Liver (tissue), 9 donors: ENCODE data around the gene RERE. TPM values are rescaled to one million over a fixed set of nuclear protein-coding genes. Genes with fewer than 3 reads are reported as not detected.

Source experiments
- DNase-seq: peaks from one replicate; pipeline ENCODE4 v3.0.0-alpha.2; 2017; ENCODE audit warnings: low spot score
- H3K27ac ChIP-seq, 2 donors: one replicate each; pipeline ENCODE4 v1.7.0; 2013; ENCODE audit warnings: inconsistent platforms in 2 of 2, low read length in 2 of 2, control low read depth in 1 of 2, low read depth in 1 of 2, mild to moderate bottlenecking in 1 of 2
- H3K27me3 ChIP-seq, 4 donors: one replicate each; pipeline versions ENCODE4 v1.6.1 to v1.7.0; 2013; ENCODE audit warnings: low read length in 3 of 4, inconsistent platforms in 1 of 4, mild to moderate bottlenecking in 1 of 4, moderate library complexity in 1 of 4; ENCODE audit not compliant: control insufficient read depth in 4 of 4, insufficient read depth in 4 of 4
- H3K36me3 ChIP-seq, 4 donors: one replicate each; pipeline versions ENCODE4 v1.6.1 to v1.7.0; 2013; ENCODE audit warnings: low read length in 3 of 4, mild to moderate bottlenecking in 3 of 4, low read depth in 1 of 4, moderate library complexity in 1 of 4; ENCODE audit not compliant: control insufficient read depth in 4 of 4, insufficient read depth in 3 of 4
- H3K4me1 ChIP-seq, 4 donors: one replicate each; pipeline versions ENCODE4 v1.6.1 to v1.7.0; 2013; ENCODE audit warnings: low read length in 3 of 4, mild to moderate bottlenecking in 3 of 4, moderate library complexity in 1 of 4; ENCODE audit not compliant: control insufficient read depth in 4 of 4, insufficient read depth in 4 of 4
- H3K4me3 ChIP-seq, 3 donors: one replicate each; pipeline versions ENCODE4 v1.6.1 to v1.7.0; 2013; ENCODE audit warnings: low read length in 3 of 3, control low read depth in 1 of 3, low read depth in 1 of 3, mild to moderate bottlenecking in 1 of 3
- H3K9ac ChIP-seq, 2 donors: one replicate each; pipeline ENCODE4 v1.7.0; 2013; ENCODE audit warnings: low read length in 2 of 2, mild to moderate bottlenecking in 2 of 2, moderate library complexity in 2 of 2, control low read depth in 1 of 2, low read depth in 1 of 2
- H3K9me3 ChIP-seq, 4 donors: one replicate each; pipeline versions ENCODE4 v1.6.1 to v1.7.0; 2013; ENCODE audit warnings: low read length in 3 of 4; ENCODE audit not compliant: control insufficient read depth in 4 of 4
- FOXA1 ChIP-seq: IDR thresholded peaks from 2 replicates; pipeline ENCODE4 v1.6.1; 2016; ENCODE audit warnings: antibody characterized with exemption
- FOXA2 ChIP-seq: IDR thresholded peaks from 2 replicates; pipeline ENCODE4 v1.6.1; 2016; ENCODE audit warnings: antibody characterized with exemption
- GABPA ChIP-seq, 2 donors: IDR thresholded peaks in 1 of 2; conservative IDR thresholded peaks in 1 of 2; 2 replicates each; pipeline ENCODE4 v1.6.1; 2016; ENCODE audit warnings: antibody characterized with exemption in 2 of 2, mild to moderate bottlenecking in 1 of 2, moderate library complexity in 1 of 2
- HNF4A ChIP-seq, 2 donors: conservative IDR thresholded peaks; 2 replicates each; pipeline ENCODE4 v1.6.1; 2016; ENCODE audit warnings: antibody characterized with exemption in 2 of 2, mild to moderate bottlenecking in 2 of 2
- HNF4G ChIP-seq: IDR thresholded peaks from 2 replicates; pipeline ENCODE4 v1.6.1; 2016; ENCODE audit warnings: antibody characterized with exemption
- JUND ChIP-seq, 2 donors: IDR thresholded peaks; 2 replicates each; pipeline ENCODE4 v1.6.1; 2016; ENCODE audit warnings: antibody characterized with exemption in 2 of 2
- NR2F2 ChIP-seq: IDR thresholded peaks from 2 replicates; pipeline ENCODE4 v1.6.1; 2016; ENCODE audit warnings: antibody characterized with exemption
- RAD21 ChIP-seq, 2 donors: IDR thresholded peaks; 2 replicates each; pipeline ENCODE4 v1.6.1; 2016; ENCODE audit warnings: antibody characterized with exemption in 2 of 2, mild to moderate bottlenecking in 2 of 2
- SP1 ChIP-seq: IDR thresholded peaks from 2 replicates; pipeline ENCODE4 v1.6.1; 2018; ENCODE audit warnings: antibody characterized with exemption, mild to moderate bottlenecking
- TAF1 ChIP-seq: conservative IDR thresholded peaks from 2 replicates; pipeline ENCODE4 v1.6.1; 2016; ENCODE audit warnings: antibody characterized with exemption, mild to moderate bottlenecking
- YY1 ChIP-seq: IDR thresholded peaks from 2 replicates; pipeline ENCODE4 v1.6.1; 2016; ENCODE audit warnings: antibody characterized with exemption, mild to moderate bottlenecking
- WGBS: extraction: QIAGEN DNeasy Blood & Tissue Kit; methylation state at CpG from one replicate; pipeline ENCODE4 v1.1.7; 2013; 5-methylcytosine and 5-hydroxymethylcytosine counted together
- polyA plus RNA-seq, 2 donors: library from polyadenylated mRNA; stranded (reverse) in 1 of 2; unstranded in 1 of 2; fragments of 200-250 nt in 1 of 2; fragments of >200 nt in 1 of 2; fragmentation: Nextera tagmentation in 1 of 2; extraction: Ambion mirVana in 1 of 2; gene quantifications; one replicate each; pipeline versions ENCODE4 v1.2.1 to v1.2.3, GENCODE V29; 2013 to 2015
- total RNA-seq, 2 donors: library from RNA; depleted of rRNA; stranded (reverse); fragments of >200 nt; gene quantifications; one replicate each; pipeline ENCODE4 v1.2.3, GENCODE V29; 2014
- TF ChIP-seq, protein P1 (sequence below): IDR thresholded peaks from 2 replicates; pipeline ENCODE4 v1.6.1; 2016; ENCODE audit warnings: antibody characterized with exemption, mild to moderate bottlenecking
- TF ChIP-seq, protein P2 (sequence below): fragments of 150-350 bp; IDR thresholded peaks from 2 replicates; pipeline ENCODE4 v1.5.1; 2017; ENCODE audit warnings: improper control_type of control experiment, low read depth, low read length; ENCODE audit not compliant: missing input control
- TF ChIP-seq, protein P3 (sequence below): IDR thresholded peaks from 2 replicates; pipeline ENCODE4 v1.6.1; 2016; ENCODE audit warnings: antibody characterized with exemption
- TF ChIP-seq, protein P4 (sequence below): IDR thresholded peaks from 2 replicates; pipeline ENCODE4 v1.6.1; 2016; ENCODE audit warnings: antibody characterized with exemption
- TF ChIP-seq, protein P5 (sequence below): IDR thresholded peaks from 2 replicates; pipeline ENCODE4 v1.6.1; 2016; ENCODE audit warnings: antibody characterized with exemption
- donor health status: healthy.
- donor health status: healthy.
- donor health status: healthy.
- donor health status: healthy.
- donor health status: healthy.

Gene RERE
- total and polyA plus RNA-seq, 4 donors, result 9.8 to 49.1 (median 24.8) TPM

DNA sequence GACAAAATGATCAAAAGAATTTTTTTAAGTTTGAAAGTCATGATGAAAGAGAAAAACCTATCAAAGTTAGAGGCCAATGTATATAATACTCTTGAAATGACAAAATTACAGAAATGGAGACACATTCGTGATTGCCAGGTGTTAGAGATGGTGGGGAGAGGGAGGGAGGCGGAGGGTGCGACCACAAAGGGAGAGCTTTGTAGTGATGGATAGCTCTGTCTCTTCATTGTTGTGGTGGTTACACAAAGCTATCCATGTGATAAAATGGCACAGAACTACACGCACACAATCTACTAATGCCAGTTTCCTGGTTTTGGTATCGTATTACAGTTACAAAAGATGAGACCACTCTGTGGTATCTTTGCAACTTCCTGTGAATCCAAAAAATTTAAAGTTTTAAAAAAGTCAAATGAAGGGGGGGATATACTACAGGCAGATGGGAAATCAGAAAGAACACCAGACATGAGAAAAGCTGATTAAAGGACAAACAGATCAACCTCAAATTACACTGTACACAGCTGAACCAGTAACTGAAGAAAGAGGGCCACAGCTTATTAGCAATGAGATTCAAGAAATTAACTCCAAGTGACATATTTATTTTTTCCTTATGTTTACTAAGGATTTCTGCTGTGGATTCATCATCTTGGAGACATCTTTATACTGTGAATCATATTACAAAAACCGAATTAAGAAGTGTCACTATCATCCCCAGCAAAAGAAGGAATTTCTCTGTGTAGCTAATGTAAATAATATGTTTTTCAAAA is 300.5 kb downstream of the RERE start:
- H3K9me3 ChIP-seq, result no peaks in the 10 kb centered on the region
- DNase-seq, result no peak
- no peak overlapping the region for H3K9ac ChIP-seq
- no peaks in the 10 kb centered on the region for H3K4me1 ChIP-seq
- H3K4me3 ChIP-seq, result no peak overlapping the region
- WGBS, result 79% methylated on average over 6 of the region's 6 CpGs
- H3K36me3 ChIP-seq, result peaks cover 0 to 1% (median 0%) of the 10 kb centered on the region in 4 donors
- no peak overlapping the region for H3K27ac ChIP-seq
- no peak for TF ChIP-seq JUND (IDR thresholded peaks at IDR 0.05)
- no peak for TF ChIP-seq TAF1
- TF ChIP-seq, protein P1, sequence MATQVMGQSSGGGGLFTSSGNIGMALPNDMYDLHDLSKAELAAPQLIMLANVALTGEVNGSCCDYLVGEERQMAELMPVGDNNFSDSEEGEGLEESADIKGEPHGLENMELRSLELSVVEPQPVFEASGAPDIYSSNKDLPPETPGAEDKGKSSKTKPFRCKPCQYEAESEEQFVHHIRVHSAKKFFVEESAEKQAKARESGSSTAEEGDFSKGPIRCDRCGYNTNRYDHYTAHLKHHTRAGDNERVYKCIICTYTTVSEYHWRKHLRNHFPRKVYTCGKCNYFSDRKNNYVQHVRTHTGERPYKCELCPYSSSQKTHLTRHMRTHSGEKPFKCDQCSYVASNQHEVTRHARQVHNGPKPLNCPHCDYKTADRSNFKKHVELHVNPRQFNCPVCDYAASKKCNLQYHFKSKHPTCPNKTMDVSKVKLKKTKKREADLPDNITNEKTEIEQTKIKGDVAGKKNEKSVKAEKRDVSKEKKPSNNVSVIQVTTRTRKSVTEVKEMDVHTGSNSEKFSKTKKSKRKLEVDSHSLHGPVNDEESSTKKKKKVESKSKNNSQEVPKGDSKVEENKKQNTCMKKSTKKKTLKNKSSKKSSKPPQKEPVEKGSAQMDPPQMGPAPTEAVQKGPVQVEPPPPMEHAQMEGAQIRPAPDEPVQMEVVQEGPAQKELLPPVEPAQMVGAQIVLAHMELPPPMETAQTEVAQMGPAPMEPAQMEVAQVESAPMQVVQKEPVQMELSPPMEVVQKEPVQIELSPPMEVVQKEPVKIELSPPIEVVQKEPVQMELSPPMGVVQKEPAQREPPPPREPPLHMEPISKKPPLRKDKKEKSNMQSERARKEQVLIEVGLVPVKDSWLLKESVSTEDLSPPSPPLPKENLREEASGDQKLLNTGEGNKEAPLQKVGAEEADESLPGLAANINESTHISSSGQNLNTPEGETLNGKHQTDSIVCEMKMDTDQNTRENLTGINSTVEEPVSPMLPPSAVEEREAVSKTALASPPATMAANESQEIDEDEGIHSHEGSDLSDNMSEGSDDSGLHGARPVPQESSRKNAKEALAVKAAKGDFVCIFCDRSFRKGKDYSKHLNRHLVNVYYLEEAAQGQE, result no peak
- TF ChIP-seq, protein P2, sequence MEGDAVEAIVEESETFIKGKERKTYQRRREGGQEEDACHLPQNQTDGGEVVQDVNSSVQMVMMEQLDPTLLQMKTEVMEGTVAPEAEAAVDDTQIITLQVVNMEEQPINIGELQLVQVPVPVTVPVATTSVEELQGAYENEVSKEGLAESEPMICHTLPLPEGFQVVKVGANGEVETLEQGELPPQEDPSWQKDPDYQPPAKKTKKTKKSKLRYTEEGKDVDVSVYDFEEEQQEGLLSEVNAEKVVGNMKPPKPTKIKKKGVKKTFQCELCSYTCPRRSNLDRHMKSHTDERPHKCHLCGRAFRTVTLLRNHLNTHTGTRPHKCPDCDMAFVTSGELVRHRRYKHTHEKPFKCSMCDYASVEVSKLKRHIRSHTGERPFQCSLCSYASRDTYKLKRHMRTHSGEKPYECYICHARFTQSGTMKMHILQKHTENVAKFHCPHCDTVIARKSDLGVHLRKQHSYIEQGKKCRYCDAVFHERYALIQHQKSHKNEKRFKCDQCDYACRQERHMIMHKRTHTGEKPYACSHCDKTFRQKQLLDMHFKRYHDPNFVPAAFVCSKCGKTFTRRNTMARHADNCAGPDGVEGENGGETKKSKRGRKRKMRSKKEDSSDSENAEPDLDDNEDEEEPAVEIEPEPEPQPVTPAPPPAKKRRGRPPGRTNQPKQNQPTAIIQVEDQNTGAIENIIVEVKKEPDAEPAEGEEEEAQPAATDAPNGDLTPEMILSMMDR, result no peak
- TF ChIP-seq, protein P3, sequence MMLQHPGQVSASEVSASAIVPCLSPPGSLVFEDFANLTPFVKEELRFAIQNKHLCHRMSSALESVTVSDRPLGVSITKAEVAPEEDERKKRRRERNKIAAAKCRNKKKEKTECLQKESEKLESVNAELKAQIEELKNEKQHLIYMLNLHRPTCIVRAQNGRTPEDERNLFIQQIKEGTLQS, result no peak
- no peak for TF ChIP-seq NR2F2
- no peaks in the 10 kb centered on the region for H3K27me3 ChIP-seq

DNA sequence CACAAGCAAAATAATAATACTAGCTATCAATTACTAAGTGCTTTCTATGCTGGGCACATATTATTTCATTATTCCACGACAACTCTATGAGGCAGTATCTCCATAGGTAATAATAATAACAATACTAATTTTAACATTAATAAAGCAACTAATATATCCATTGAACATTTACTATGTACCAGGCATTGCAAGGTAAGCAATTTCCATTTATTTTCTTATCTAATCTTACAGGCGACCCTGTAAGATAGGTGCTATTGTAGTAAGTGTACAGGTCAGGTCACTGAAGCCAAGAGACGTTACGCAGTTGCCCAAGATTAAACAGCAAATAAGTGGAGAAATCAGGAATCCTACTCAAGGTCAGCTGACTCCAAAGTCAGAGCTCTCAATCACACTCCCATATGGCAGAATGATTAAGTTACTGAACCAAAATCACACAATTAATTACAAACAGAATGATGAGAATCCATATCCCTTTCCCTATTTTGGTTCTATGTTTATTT is 301.1 kb downstream of the RERE start:
- Histone ChIP-seq H3K9ac (no peak overlapping the region), H3K36me3 (peaks cover 0 to 1% (median 0%) of the 10 kb centered on the region in 4 donors), H3K27ac (no peak overlapping the region), H3K4me1 (no peaks in the 10 kb centered on the region), H3K27me3 (no peaks in the 10 kb centered on the region), H3K4me3 (no peak overlapping the region), H3K9me3 (no peaks in the 10 kb centered on the region)
- no peak for DNase-seq
- WGBS, result 73% methylated on average over 4 of the region's 4 CpGs
- no peak for TF ChIP-seq HNF4A (conservative IDR thresholded peaks at IDR 0.05)
- TF ChIP-seq, protein P3, result no peak
- TF ChIP-seq YY1, result no peak
- TF ChIP-seq, protein P4, sequence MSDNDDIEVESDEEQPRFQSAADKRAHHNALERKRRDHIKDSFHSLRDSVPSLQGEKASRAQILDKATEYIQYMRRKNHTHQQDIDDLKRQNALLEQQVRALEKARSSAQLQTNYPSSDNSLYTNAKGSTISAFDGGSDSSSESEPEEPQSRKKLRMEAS, result no peak
- no peak for TF ChIP-seq FOXA2
- TF ChIP-seq, protein P1, result no peak
- TF ChIP-seq SP1, result no peak
- TF ChIP-seq, protein P5, sequence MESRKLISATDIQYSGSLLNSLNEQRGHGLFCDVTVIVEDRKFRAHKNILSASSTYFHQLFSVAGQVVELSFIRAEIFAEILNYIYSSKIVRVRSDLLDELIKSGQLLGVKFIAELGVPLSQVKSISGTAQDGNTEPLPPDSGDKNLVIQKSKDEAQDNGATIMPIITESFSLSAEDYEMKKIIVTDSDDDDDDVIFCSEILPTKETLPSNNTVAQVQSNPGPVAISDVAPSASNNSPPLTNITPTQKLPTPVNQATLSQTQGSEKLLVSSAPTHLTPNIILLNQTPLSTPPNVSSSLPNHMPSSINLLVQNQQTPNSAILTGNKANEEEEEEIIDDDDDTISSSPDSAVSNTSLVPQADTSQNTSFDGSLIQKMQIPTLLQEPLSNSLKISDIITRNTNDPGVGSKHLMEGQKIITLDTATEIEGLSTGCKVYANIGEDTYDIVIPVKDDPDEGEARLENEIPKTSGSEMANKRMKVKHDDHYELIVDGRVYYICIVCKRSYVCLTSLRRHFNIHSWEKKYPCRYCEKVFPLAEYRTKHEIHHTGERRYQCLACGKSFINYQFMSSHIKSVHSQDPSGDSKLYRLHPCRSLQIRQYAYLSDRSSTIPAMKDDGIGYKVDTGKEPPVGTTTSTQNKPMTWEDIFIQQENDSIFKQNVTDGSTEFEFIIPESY, result no peak
- TF ChIP-seq, protein P2, result no peak
- TF ChIP-seq NR2F2, result no peak
- TF ChIP-seq RAD21 (IDR thresholded peaks at IDR 0.05), result no peak
- TF ChIP-seq HNF4G, result no peak
- TF ChIP-seq FOXA1, result no peak
- TF ChIP-seq GABPA (IDR thresholded peaks at IDR 0.05 in 1 of 2, conservative IDR thresholded peaks at IDR 0.05 in 1 of 2), result no peak
- TF ChIP-seq TAF1, result no peak
